Measurements from ENCODE around the gene CTDSPL. TPM values are rescaled to one million over a fixed set of nuclear protein-coding genes. Genes with fewer than 3 reads are reported as not detected.
A peak's percentile ranks its signal among the peaks of the same experiment; 100 is the strongest.

The CTDSPL gene
- total and polyA plus RNA-seq, 2 of the 13 experiments (the other 11 are each of a cell fraction or from before 2014, with no cell fraction given), result 26.1 to 142 TPM

DNA sequence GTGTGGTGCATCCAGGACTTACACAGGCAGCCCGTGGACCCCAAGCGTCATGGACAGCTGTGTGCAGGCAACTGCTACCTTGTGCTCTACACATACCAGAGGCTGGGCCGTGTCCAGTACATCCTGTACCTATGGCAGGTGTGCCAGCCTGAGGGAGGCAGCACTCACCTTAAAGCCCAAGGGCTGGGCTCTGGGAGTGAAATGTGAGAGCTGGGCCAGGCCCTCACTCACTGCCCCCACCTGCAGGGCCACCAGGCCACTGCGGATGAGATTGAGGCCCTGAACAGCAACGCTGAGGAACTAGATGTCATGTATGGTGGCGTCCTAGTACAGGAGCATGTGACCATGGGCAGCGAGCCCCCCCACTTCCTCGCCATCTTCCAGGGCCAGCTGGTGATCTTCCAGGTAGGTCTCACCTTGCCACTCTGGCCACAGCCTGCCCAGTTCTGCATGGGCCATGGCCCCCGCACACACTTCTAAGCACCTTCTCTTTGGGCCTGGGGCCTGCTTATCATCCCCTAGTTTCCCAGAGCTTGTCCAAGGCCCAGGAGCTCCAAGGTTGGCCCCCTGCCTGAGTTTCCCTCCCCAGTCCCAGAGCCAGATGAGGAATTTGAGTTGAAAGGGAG, 139.9 kb downstream of the CTDSPL start (continued):
- TF ChIP-seq, protein P1, sequence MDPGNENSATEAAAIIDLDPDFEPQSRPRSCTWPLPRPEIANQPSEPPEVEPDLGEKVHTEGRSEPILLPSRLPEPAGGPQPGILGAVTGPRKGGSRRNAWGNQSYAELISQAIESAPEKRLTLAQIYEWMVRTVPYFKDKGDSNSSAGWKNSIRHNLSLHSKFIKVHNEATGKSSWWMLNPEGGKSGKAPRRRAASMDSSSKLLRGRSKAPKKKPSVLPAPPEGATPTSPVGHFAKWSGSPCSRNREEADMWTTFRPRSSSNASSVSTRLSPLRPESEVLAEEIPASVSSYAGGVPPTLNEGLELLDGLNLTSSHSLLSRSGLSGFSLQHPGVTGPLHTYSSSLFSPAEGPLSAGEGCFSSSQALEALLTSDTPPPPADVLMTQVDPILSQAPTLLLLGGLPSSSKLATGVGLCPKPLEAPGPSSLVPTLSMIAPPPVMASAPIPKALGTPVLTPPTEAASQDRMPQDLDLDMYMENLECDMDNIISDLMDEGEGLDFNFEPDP (CRISPR knock-in tag; conservative IDR thresholded peaks at IDR 0.05), result no peak
- TF ChIP-seq ERF (CRISPR knock-in tag; IDR thresholded peaks at IDR 0.05) (no peak), ARNT (IDR thresholded peaks at IDR 0.05) (no peak), HNRNPLL (IDR thresholded peaks at IDR 0.05; ENCODE audit: low read depth, low read length, poor library complexity, severe bottlenecking) (no peak), TOE1 (CRISPR knock-in tag; IDR thresholded peaks at IDR 0.05) (no peak), ZNF543 (CRISPR knock-in tag; IDR thresholded peaks at IDR 0.05) (no peak), CBX5 (CRISPR knock-in tag; IDR thresholded peaks at IDR 0.05; ENCODE audit: borderline replicate concordance) (peak; percentile 10; the same call in 1 of the 2 replicates), HES4 (CRISPR knock-in tag; IDR thresholded peaks at IDR 0.05; ENCODE audit: borderline replicate concordance) (no peak), MBNL3 (CRISPR knock-in tag; conservative IDR thresholded peaks at IDR 0.05) (no peak), AKAP8 (CRISPR knock-in tag; IDR thresholded peaks at IDR 0.05) (no peak), ZFX (CRISPR knock-in tag; IDR thresholded peaks at IDR 0.05; ENCODE audit: low read depth) (0 out of 2 replicates have a peak, but pooled peaks have one; percentile 49), ZNF160 (CRISPR knock-in tag; IDR thresholded peaks at IDR 0.05) (no peak), ZFP62 (CRISPR knock-in tag; IDR thresholded peaks at IDR 0.05) (no peak), ZNF598 (CRISPR knock-in tag; IDR thresholded peaks at IDR 0.05; ENCODE audit: borderline replicate concordance) (0 out of 2 replicates have a peak, but pooled peaks have one; percentile 25), TCF12 (IDR thresholded peaks at IDR 0.05) (no peak), TCF12 (CRISPR knock-in tag; IDR thresholded peaks at IDR 0.05) (no peak), KAT2B (IDR thresholded peaks at IDR 0.05; ENCODE audit: borderline replicate concordance, low read depth, low read length) (no peak)
- TF ChIP-seq, protein P2, sequence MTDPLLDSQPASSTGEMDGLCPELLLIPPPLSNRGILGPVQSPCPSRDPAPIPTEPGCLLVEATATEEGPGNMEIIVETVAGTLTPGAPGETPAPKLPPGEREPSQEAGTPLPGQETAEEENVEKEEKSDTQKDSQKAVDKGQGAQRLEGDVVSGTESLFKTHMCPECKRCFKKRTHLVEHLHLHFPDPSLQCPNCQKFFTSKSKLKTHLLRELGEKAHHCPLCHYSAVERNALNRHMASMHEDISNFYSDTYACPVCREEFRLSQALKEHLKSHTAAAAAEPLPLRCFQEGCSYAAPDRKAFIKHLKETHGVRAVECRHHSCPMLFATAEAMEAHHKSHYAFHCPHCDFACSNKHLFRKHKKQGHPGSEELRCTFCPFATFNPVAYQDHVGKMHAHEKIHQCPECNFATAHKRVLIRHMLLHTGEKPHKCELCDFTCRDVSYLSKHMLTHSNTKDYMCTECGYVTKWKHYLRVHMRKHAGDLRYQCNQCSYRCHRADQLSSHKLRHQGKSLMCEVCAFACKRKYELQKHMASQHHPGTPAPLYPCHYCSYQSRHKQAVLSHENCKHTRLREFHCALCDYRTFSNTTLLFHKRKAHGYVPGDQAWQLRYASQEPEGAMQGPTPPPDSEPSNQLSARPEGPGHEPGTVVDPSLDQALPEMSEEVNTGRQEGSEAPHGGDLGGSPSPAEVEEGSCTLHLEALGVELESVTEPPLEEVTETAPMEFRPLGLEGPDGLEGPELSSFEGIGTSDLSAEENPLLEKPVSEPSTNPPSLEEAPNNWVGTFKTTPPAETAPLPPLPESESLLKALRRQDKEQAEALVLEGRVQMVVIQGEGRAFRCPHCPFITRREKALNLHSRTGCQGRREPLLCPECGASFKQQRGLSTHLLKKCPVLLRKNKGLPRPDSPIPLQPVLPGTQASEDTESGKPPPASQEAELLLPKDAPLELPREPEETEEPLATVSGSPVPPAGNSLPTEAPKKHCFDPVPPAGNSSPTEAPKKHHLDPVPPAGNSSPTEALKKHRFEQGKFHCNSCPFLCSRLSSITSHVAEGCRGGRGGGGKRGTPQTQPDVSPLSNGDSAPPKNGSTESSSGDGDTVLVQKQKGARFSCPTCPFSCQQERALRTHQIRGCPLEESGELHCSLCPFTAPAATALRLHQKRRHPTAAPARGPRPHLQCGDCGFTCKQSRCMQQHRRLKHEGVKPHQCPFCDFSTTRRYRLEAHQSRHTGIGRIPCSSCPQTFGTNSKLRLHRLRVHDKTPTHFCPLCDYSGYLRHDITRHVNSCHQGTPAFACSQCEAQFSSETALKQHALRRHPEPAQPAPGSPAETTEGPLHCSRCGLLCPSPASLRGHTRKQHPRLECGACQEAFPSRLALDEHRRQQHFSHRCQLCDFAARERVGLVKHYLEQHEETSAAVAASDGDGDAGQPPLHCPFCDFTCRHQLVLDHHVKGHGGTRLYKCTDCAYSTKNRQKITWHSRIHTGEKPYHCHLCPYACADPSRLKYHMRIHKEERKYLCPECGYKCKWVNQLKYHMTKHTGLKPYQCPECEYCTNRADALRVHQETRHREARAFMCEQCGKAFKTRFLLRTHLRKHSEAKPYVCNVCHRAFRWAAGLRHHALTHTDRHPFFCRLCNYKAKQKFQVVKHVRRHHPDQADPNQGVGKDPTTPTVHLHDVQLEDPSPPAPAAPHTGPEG (CRISPR knock-in tag; IDR thresholded peaks at IDR 0.05), result no peak
- TF ChIP-seq, protein P3, sequence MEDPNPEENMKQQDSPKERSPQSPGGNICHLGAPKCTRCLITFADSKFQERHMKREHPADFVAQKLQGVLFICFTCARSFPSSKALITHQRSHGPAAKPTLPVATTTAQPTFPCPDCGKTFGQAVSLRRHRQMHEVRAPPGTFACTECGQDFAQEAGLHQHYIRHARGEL (CRISPR knock-in tag; IDR thresholded peaks at IDR 0.05), result no peak
- TF ChIP-seq, protein P4, sequence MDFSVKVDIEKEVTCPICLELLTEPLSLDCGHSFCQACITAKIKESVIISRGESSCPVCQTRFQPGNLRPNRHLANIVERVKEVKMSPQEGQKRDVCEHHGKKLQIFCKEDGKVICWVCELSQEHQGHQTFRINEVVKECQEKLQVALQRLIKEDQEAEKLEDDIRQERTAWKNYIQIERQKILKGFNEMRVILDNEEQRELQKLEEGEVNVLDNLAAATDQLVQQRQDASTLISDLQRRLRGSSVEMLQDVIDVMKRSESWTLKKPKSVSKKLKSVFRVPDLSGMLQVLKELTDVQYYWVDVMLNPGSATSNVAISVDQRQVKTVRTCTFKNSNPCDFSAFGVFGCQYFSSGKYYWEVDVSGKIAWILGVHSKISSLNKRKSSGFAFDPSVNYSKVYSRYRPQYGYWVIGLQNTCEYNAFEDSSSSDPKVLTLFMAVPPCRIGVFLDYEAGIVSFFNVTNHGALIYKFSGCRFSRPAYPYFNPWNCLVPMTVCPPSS (IDR thresholded peaks at IDR 0.05), result no peak
- TF ChIP-seq, protein P5, sequence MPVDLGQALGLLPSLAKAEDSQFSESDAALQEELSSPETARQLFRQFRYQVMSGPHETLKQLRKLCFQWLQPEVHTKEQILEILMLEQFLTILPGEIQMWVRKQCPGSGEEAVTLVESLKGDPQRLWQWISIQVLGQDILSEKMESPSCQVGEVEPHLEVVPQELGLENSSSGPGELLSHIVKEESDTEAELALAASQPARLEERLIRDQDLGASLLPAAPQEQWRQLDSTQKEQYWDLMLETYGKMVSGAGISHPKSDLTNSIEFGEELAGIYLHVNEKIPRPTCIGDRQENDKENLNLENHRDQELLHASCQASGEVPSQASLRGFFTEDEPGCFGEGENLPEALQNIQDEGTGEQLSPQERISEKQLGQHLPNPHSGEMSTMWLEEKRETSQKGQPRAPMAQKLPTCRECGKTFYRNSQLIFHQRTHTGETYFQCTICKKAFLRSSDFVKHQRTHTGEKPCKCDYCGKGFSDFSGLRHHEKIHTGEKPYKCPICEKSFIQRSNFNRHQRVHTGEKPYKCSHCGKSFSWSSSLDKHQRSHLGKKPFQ (CRISPR knock-in tag; IDR thresholded peaks at IDR 0.05; ENCODE audit: insufficient replicate concordance), result no peak

Measured in HepG2 (cell line).